Measurements from ENCODE around the gene PSMC5.
"Not testable (repeated sequence)": the region's sequence is repeated elsewhere in the genome, so short reads cannot be mapped to it uniquely, and the experiment has no call there.

- TF ChIP-seq, protein P1, sequence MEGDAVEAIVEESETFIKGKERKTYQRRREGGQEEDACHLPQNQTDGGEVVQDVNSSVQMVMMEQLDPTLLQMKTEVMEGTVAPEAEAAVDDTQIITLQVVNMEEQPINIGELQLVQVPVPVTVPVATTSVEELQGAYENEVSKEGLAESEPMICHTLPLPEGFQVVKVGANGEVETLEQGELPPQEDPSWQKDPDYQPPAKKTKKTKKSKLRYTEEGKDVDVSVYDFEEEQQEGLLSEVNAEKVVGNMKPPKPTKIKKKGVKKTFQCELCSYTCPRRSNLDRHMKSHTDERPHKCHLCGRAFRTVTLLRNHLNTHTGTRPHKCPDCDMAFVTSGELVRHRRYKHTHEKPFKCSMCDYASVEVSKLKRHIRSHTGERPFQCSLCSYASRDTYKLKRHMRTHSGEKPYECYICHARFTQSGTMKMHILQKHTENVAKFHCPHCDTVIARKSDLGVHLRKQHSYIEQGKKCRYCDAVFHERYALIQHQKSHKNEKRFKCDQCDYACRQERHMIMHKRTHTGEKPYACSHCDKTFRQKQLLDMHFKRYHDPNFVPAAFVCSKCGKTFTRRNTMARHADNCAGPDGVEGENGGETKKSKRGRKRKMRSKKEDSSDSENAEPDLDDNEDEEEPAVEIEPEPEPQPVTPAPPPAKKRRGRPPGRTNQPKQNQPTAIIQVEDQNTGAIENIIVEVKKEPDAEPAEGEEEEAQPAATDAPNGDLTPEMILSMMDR (conservative IDR thresholded peaks at IDR 0.05 in 1 of 2, IDR thresholded peaks at IDR 0.05 in 1 of 2; ENCODE audit: extremely low read depth in 1 of 2, insufficient read depth in 1 of 2, low read depth in 1 of 2, low read length in 2 of 2): not testable (repeated sequence)
- not testable (repeated sequence) for TF ChIP-seq EZH2 (IDR thresholded peaks at IDR 0.05; ENCODE audit: borderline replicate concordance, low read length)
These were observed 29.2 kb downstream of the PSMC5 start for GRCh38 chr17:63856425-63856824.

Measured in mammary epithelial cell (primary cell).